Measurements from ENCODE around the gene GALR2.

Gene GALR2

DNA sequence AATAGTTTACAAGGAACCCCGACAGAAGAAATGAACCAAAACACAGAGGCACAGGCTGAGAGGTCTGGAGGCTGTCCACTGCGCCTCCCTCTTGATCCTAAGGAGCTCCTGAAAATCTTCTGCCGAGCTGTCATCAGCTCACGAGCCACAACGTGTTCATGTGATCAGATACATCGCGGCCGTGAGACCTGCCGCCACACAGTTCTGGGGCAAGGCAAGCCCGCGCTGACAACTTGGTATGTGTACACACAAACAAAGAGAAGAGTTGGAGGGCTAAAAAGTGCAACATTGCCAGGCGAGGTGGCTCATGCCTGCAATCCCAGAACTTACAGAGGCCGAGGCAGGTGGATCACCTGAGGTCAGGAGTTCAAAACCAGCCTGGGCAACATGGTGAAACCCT, 21.4 kb downstream of the GALR2 start:
- DNase-seq (ENCODE audit: low spot score): no peak

DNA sequence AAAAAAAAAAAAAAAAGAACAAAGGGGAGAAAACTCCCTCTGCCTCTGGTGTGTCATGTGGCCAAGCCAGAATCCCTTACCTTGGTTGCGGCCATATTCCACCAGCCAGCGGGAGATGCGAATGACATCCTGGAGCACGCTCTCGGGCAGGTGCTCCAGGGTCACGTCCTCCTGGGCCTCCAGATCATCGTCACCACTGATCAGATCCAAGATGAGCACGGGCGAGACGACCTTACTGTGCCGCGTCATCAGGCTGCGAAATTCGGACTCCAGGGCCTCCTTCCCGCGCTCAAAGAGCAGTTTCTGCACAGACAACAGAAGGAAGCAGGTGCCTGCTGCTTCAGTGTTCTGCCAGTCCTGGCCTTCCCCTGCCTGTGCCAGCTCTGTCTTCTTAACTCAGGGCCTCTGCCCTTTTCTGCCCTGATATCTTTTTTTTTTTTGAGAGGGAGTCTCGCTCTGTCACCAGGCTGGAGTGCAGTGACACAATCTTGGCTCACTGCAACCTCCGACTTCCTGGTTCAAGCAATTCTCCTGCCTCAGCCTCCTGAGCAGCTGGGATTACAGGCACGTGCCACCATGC, 23.2 kb downstream of the GALR2 start:
- no peak for DNase-seq (ENCODE audit: low spot score)

DNA sequence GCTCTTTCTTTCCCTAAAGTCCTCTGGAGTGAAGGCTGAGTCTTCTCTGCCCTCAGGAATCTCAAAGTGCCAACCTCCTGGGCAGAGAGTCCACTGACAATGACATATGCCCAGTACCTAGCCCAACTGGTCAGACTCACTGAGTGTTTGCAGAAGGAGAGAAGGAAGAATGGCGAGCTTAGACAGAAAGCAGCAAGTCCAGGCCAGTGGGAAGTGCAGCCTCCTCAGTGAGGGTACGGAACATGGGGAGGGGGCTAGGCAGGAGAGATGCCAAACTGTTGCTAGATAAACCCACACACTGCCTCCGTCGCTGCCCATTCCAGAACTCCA, 28.3 kb downstream of the GALR2 start:
- DNase-seq (ENCODE audit: low spot score): no peak

DNA sequence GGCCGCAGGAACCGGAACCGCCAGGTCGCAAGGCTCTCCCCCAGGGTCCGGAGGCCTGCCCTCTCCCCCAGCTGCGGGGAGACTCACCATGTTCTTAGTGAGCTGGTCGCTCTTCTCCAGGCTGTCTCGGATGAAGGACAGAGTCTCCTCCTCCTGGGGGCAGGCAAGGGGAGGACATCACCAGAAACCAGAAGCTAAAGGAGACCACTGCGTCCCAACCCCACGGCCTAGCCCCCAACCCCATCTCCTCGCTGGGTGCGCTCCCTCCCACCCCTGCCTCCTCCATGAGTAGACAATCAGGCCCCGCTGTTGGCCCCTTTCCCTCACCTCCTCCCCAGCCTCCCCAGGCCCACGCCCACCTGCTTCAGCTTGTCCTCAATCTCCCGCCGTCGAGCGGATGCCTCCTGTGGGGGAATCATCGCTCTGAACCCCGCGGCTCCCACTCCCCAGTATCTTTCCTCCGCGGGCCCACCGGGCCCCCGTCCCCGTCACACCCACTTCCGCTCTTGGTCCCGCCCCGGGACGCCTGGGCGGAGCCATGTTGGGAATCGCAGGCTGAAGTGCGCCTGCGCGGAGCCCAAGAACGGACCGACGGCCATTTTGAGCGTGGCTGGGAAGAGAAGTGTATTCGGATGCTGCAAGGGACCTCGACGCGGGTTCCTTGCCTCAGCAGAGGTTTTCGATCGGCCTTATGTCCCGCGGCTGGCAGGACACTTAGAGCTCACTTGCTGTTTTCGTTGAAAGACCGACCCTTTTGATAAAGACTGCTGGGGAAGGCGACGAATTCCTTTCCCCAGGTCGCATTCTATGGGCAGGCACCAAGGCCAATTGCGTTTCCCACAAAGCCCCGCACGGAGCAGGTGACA, 28.9 kb downstream of the GALR2 start, which contains the start of gene EXOC7:
TSS of gene EXOC7 (minus strand) at position 514 of the 866 bp plus-strand sequence. CDS start at position 419, 95 bp downstream.
- peak; percentile 95 for DNase-seq (ENCODE audit: low spot score)

DNA sequence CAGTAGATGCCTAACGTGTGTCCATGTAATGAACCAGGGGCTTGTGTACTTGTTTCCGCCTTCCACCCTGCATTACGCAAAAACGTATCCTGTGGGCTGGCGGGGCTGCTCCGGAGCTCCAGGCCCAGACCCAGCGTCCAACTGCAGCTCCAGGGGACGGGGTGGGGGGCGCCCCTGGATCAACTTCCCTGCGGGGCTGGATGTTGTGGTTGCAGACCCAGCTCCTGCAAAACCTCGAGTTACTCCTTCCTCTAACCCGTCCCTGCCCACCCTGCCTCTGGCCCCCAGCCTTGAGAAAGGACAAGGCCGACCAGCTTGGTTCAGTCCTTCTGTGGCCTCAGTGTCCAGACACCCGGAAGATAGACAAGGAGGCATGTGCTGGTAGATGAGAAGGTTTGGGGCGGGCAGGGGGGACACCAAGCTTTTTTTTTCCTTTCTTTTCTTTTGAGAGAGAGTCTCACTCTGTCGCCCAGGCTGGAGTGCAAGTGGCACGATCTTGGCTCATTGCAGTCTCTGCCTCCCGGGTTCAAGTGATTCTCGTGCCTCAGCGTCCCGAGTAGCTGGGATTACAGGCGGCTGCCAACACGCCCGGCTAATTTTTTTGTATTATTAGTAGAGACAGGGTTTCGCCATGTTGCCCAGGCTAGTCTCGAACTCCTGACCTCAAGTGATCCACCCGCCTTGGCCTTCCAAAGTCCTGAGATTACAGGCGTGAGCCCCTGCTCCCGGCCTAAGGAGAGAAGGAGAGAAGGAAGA, 29.7 kb downstream of the GALR2 start:
- DNase-seq (ENCODE audit: low spot score): no peak

DNA sequence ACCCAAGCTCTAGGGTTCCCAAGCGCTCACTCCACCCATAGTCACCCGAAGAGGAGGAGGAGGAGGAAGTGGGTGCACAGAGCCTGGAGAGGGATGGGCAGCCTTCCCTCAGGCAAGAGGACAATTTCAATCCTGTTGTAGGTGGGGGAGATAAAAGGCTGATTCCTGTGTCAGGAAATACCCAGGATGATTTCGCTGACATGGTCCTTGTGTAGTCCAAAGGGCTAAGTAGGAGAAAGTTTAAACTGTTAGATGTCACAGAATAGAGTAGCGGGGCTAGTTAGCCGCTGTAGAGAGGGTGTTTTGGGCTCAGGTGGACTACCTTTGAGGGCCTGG, 30.3 kb downstream of the GALR2 start:
- no peak for DNase-seq (ENCODE audit: low spot score)

DNA sequence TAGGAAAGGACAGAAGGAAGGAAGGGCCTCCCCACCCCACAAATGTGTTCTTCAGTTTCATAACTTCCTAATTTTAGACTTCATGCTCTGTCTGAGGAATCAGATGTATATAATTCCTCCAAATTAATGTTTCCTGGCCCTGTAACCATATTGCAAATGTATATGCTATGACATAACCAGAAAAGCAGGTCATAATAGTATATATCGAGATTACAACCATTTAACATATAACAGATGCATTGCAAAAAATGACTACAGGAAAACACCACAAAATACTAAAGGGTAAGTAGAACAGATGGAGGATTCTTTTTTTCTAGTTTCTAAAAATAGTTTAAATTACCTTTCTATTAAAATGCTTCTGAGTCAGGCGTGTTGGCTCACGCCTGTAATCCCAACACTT, 32.1 kb downstream of the GALR2 start:
- no peak for DNase-seq (ENCODE audit: low spot score)

DNA sequence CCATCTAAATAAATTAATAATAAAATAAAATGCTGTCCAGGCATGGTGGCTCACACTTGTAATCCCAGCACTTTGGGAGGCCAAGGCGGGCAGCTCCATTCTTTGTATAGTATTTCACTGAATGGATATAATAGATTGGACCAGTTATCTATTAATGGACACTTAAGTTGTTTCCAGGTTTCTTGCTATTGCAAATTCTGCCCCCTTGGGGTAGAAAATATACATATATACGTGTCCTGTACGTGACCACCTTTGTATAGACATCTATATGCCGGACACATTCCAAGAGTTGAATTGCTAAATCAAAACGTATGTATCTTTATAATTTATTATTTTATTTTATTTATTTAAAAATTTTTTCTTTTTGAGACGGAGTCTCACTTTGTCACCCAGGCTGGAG, 32.9 kb downstream of the GALR2 start:
- DNase-seq (ENCODE audit: low spot score): no peak

DNA sequence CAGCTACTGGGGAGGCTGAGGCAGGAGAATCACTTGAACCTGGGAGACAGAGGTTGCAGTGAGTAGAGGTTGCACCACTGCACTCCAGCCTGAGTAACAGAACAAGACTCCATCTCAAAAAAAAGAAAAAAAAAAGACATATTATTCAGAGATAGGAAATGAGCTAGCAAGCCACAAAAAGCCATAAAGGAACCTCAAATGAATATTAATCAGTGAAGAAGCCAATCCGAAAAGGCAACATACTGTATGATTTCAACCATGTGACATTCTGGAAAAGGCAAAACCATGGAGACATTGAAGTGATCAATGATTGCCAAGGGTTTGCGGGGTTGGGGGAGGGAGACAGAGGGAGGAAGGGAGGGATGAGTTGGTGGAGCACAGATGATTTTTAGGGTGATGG, 37.4 kb downstream of the GALR2 start:
- no peak for DNase-seq (ENCODE audit: low spot score)

DNA sequence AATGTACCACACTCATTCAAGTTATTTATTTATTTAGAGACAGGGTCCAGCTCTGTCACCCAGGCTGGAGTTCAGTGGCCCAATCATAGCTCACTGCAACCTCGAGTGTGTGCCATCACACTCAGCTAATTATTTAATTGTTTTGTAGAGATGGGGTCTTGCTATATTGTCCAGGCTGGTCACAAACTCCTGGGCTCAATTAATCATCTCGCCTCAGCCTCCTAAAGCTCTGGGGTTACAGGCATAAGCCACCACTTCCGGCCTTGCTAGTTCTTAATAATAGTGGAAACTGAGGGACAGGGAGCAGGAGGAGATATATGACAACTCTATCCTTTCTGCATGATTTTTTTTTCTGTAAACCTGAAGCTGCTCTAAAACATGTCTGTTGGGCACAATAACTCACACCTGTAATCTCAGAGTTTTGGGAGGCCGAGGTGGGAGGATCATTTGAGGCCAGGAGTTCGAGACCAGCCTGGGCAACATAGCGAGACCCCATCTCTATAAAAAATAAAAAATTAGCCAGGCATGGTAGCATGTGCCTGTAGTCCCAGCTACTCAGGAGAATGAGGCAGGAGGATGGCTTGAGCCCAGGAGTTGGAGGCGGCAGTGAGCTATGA, 40.7 kb downstream of the GALR2 start:
- no peak for DNase-seq (ENCODE audit: low spot score)

DNA sequence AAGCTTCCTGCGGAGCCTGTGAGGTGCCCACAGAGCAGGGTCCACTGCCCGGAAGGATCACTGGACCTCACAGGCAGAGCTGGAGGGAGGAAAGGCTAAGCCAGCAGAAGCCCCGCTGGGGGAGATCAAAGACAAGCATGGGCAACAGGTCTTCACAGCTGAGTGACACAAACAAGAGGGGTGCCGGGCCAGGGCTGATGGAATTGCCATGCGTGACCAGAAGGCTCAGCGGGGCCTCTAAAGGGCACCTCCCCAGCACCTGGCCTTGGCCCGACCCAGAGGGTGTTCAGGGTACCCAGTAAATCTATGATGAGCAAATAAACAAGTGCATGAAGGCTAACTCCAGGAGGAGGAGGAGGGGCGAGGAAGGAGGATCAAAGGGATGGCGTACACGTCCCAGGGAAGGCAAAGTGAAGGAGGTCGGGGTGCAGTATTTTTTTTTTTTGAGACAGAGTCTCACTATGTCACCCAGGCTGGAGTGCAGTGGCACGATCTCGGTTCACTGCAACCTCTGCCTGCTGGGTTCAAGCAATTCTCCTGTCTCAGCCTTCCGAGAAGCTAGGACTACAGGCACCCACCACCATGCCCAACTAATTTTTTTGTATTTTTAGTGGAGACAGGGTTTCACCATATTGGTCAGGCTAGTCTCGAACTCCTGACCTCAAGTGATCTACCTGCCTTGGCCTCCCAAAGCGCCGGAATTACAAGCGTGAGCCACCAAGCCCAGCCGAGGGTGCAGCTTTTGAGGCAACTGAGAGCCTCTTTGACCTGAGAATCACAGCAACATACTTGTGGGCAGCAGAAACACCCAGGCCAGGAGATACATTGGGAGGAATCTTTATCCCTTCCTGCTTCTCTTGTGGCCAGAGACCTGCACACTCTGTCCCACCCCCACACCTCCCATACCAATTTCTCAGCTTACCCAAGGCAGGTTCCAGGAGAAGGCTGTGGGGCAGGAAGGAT, 45.1 kb downstream of the GALR2 start:
- no peak for DNase-seq (ENCODE audit: low spot score)

DNA sequence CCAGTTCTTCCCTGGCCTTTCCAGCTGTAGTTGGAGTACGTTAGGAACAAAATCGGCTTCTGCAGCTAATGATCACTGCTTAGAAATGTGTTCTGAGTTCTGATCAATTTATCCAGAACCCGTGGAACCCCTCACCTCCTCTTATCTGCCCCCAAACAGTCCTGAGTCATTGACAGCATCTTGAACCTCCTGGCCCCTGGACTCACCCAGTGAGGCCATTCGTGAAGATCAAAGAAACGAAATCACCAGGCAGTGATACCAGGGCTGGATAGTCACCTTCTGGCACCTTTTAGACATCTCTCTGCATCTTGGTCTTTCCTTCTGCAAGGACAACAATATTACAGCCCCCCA, 46.1 kb downstream of the GALR2 start:
- DNase-seq (ENCODE audit: low spot score): no peak

DNA sequence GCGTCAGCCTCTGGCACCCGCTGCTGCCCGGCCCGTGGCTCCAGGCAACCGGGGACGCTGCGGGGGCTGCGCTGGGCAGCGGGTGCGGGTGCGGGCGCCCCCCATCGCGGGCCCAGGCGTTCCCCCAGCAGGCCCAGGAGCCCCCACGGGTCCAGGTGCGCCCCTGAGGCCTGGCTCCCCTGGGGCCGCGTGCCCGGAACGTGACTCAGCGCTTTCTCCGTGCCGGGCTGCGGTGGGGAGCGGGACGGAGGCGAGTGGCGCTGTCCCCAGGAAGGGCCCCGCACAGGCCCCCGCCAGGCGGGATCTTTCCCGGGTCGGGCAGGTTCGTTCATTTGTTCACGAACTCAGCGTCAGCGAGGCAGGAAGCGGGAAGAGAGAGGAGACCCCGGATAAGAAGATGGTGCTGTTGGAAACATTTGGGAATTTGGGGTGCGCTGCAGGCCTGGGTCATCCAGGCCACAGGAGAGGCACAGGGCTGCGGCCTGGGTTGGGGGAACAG, 47.4 kb downstream of the GALR2 start:
- DNase-seq (ENCODE audit: low spot score): no peak

DNA sequence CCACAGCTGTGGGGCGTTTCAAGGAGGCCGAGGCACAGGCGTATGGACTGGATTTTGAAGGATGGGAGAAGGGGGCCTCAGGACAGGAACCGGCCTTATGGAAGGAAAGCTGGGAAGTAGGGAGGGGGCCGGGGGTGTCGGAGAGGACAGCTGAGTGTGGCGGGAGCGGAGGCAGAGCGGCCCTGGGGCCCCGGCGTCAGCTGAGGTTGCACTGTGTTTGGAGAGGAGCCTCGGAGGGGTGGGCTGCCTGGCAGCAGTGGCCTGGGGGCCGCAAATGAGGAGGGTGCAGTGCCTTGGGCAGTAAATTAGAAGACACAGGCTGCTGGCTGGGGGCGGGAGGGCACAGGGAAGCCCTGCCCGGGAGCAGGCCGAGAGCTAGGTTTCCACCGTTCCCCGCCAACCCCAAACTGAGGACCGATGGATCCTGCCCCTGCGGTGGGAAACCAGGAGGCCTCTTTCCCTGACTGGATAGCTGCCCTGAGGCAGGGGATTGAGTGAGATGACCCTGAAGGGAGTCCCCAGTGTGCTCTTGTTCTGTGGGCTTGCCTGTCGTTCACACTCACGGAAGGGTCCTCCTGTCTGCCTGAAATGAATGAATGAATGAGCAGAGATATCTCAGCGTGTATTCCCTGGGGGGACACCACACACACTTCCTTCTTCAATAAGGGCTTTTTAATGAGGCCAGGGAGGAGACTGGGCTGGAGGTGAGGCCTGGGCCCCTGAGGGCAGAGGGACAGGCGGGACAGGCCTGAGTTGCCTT, 48.0 kb downstream of the GALR2 start:
- DNase-seq (ENCODE audit: low spot score): no peak

DNA sequence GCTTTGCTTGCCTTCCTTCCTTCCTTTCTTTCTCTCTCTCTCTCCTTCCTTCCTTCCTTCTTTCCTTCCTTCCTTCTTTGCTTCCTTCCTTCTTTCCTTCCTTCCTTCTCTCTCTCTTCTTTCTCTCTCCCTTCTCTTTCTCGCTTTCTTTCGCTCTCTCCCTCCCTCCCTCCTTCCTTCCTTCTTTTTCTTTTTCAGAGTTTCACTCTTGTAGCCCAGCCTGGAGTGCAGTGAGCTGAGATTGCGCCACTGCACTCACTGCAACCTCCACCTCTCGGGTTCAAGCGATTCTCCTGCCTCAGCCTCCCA, 48.6 kb downstream of the GALR2 start:
- no peak for DNase-seq (ENCODE audit: low spot score)

DNA sequence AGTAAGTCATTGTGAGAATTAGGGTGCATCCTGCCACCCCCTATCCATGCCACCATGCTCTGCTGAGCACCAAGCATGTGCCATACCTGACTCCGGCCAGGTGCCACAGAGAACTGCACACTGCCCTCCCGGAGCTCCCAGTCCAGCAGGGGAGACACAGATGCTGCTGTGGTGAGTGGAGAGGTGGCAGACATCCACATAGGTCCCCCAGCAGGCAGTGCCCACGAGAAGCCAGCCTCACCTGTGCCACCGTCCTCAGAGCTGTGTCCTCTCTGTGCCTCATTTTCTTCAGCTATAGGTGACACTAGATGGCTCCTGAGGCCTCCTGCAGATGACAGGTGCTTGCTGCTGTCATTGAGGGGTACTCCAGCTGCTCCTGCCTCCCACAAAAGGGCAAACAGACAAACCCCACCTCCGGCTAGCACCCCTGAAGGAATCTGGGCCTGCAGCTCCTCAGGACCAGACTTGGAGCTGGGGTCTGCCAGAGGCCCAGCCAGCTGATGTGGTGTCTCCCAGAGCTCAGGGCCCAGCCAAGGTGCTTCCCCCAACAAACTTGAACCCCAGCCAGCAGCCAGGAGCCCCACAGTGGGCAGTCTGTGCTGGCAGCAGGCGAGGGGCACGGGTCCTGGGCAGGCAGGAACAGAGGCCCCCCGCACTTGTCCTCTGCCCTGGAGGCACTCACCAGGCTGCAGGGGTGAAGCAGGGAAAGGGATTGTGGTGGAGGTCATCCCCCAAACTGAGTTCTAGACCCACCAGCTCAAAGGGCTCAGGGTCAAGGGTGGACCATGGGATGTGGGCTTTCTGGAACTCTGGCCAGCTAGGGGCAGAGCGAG, 49.4 kb downstream of the GALR2 start:
- DNase-seq (ENCODE audit: low spot score): no peak

DNA sequence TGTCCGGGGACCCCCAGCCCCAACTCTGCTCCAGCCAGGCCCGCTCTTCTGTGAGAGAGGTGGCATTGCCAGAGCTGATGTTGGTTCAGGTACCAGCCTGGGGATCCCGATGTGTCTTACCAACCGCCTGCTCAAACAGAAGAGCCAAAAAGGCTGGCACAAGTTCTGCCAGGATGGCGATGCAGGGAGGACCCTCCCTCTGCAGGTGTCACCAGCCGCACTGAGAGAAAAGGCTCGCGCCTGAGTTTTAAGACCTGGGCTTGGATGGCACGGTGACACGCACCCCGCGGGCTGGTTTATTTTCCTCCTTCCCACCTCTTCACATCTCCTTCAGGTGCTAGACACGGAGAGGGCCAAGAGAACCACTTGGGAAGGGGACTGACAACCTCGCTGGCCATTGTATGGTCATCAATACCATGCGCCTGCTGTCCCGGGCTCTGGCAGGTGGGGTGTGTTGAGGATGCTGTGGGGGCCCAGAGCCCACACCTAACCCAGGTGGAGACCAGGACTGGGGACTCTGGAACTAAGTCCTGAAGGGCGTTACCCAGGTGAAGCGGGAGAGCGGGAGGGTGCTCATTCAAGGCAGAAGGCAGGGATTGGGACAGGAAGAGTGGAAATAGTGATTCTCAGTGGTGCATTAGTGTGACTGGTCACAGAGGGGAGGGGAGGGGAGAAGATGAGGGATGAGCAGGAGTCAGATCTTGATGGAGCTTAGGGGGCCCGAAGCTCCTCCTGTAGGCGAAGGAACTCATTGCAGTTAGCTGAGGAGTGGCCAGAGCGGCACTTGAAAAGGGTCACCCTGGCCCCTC, 50.2 kb downstream of the GALR2 start:
- no peak for DNase-seq (ENCODE audit: low spot score)

DNA sequence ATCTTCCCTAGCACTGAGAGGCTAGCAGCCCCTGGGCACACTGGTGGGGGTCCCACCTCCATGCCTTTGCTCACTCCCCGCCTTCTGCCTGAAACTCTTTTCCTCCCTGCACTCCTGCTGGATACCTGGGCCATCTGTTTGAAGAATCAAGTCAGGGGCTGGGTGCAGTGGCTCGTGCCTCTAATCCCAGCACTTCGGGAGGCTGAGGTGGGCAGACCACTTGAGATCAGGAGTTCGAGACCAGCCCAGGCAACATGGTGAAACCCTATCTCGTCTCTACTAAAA, 50.8 kb downstream of the GALR2 start:
- no peak for DNase-seq (ENCODE audit: low spot score)

DNA sequence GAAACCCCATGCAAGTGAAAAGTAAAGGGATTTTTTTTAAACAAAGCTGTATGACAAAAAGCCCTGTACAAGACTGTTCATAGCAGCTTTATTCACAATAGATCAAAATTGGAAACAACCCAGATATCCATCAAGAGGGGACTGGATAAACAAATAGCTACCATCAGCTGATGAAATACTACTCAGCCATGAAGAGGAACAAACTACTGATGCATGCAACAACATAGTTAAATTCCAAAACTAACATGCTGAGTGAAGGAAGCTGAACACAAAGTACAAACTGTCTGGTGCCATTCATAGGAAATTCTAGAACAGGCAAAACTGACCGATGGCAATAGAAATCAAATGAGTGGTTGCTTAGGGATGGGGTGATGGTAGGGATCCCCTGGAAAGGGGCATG, 51.3 kb downstream of the GALR2 start:
- no peak for DNase-seq (ENCODE audit: low spot score)

Data from Ammon's horn (tissue), 1 donor.